Measurements from ENCODE around the gene ARHGAP20. TPM values are rescaled to one million over a fixed set of nuclear protein-coding genes. Genes with fewer than 3 reads are reported as not detected.

ARHGAP20 gene
- total and polyA plus RNA-seq, 9 donors, result 1.1 to 5.6 (median 2.6) TPM

- Histone ChIP-seq H3K4me1 (ENCODE audit: insufficient read depth) (no peaks in the 10 kb centered on the region), H3K27ac (no peak overlapping the region), H3K36me3 (no peaks in the 10 kb centered on the region), H3K4me3 (no peak overlapping the region), H3K27me3 (no peaks in the 10 kb centered on the region), H3K9me3 (no peaks in the 10 kb centered on the region)
- no peak for DNase-seq
- TF ChIP-seq EP300 (IDR thresholded peaks at IDR 0.05) (no peak), CTCF (IDR thresholded peaks at IDR 0.05) (no peak), POLR2A (IDR thresholded peaks at IDR 0.05) (no peak)
- WGBS, 3 donors, result 89 to 94% (median 89%) methylated on average over 4 of the region's 4 CpGs
- intact Hi-C loops (cut with DNase I), result no loop called here
Measured at GRCh38 chr11:110601936-110602335, 110.3 kb downstream of the ARHGAP20 start.

GRCh38 chr11:110600322-110600721 is 111.9 kb downstream of the ARHGAP20 start:
- DNase-seq, result no peak
- intact Hi-C loops (cut with DNase I), result no loop called here
- Histone ChIP-seq H3K36me3 (no peaks in the 10 kb centered on the region), H3K9me3 (no peaks in the 10 kb centered on the region), H3K27ac (no peak overlapping the region), H3K4me3 (no peak overlapping the region), H3K27me3 (no peaks in the 10 kb centered on the region), H3K4me1 (ENCODE audit: insufficient read depth) (no peaks in the 10 kb centered on the region)
- 94 to 100% (median 97%) methylated on average over 4 of the region's 4 CpGs for WGBS, 3 donors
- TF ChIP-seq POLR2A (IDR thresholded peaks at IDR 0.05), result no peak
- no peak for TF ChIP-seq CTCF (IDR thresholded peaks at IDR 0.05)
- TF ChIP-seq EP300 (IDR thresholded peaks at IDR 0.05), result no peak

GRCh38 chr11:110599207-110599606 is 113.0 kb downstream of the ARHGAP20 start:
- TF ChIP-seq POLR2A (IDR thresholded peaks at IDR 0.05) (no peak), CTCF (IDR thresholded peaks at IDR 0.05) (no peak)
- Histone ChIP-seq H3K27ac (no peak overlapping the region), H3K9me3 (no peaks in the 10 kb centered on the region), H3K4me1 (ENCODE audit: insufficient read depth) (no peaks in the 10 kb centered on the region), H3K36me3 (no peaks in the 10 kb centered on the region), H3K27me3 (no peaks in the 10 kb centered on the region), H3K4me3 (no peak overlapping the region)
- intact Hi-C loops (cut with DNase I), result no loop called here
- no peak for DNase-seq
- WGBS, 3 donors, result 96 to 98% (median 98%) methylated on average over 5 of the region's 5 CpGs

GRCh38 chr11:110598725-110599124 is 113.5 kb downstream of the ARHGAP20 start:
- intact Hi-C loops (cut with DNase I), result no loop called here

More at GRCh38 chr11:110598725-110599124, 113.5 kb downstream of the ARHGAP20 start:
- no peak overlapping the region for H3K27ac ChIP-seq
- no peaks in the 10 kb centered on the region for H3K36me3 ChIP-seq
- TF ChIP-seq EP300 (IDR thresholded peaks at IDR 0.05) (no peak), POLR2A (IDR thresholded peaks at IDR 0.05) (no peak), CTCF (IDR thresholded peaks at IDR 0.05) (no peak)
- no peaks in the 10 kb centered on the region for H3K4me1 ChIP-seq (ENCODE audit: insufficient read depth)
- H3K27me3 ChIP-seq, result no peaks in the 10 kb centered on the region
- H3K9me3 ChIP-seq, result no peaks in the 10 kb centered on the region
- no peak for DNase-seq
- WGBS, 3 donors, result 100% methylated on average over 1 of the region's 1 CpG; no CpG with 5 or more reads in 1 of the 3 donors
- H3K4me3 ChIP-seq, result no peak overlapping the region

All from ovary (tissue), 9 donors.